Measurements from ENCODE around the gene ST6GALNAC3. TPM values are rescaled to one million over a fixed set of nuclear protein-coding genes. Genes with fewer than 3 reads are reported as not detected.

Gene ST6GALNAC3
- total RNA-seq, 1 experiment from 2014 or later, result 2.2 TPM

- intact Hi-C loops (cut with micrococcal nuclease), result no loop called here
- Histone ChIP-seq H3K36me3 (ENCODE audit: control insufficient read depth in 1 of 2, insufficient read depth in 2 of 2, low read length in 2 of 2) (no peaks in the 10 kb centered on the region), H3K27me3 (ENCODE audit: insufficient read depth, low read length) (no peaks in the 10 kb centered on the region), H4K20me1 (ENCODE audit: insufficient read depth) (no peaks in the 10 kb centered on the region), H3K9me3 (ENCODE audit: control insufficient read depth in 1 of 2, insufficient read depth in 1 of 2, low read depth in 1 of 2, low read length in 2 of 2) (no peaks in the 10 kb centered on the region), H3K9me2 (ENCODE audit: insufficient read depth) (no peaks in the 10 kb centered on the region), H3K4me1 (ENCODE audit: control insufficient read depth in 1 of 2, insufficient read depth in 2 of 2, low read length in 2 of 2) (0 out of 4 replicates have a peak, but pooled peaks cover 0 to 3% of the 10 kb centered on the region in 2 experiments), H3K4me2 (ENCODE audit: low read length) (no peak overlapping the region), H3K4me3 (replicated peaks in 1 of 2; ENCODE audit: low read depth in 1 of 2, low read length in 2 of 2) (no peak overlapping the region), H3K9ac (ENCODE audit: low read length) (no peak overlapping the region), H3K79me2 (ENCODE audit: insufficient read depth, low read length) (no peaks in the 10 kb centered on the region), H2AFZ (ENCODE audit: low read depth, low read length, poor library complexity, severe bottlenecking) (no peak overlapping the region), H3K27ac (ENCODE audit: low read depth, low read length) (no peak overlapping the region)
- POLR2A ChIA-PET, result no interaction called here
- TF ChIP-seq SIN3A (IDR thresholded peaks at IDR 0.05; ENCODE audit: low read depth) (no peak), REST (IDR thresholded peaks at IDR 0.05; ENCODE audit: low read depth) (no peak), TCF7L2 (IDR thresholded peaks at IDR 0.05; ENCODE audit: borderline replicate concordance, extremely low read depth, insufficient read depth, insufficient read length) (no peak)
- CTCF ChIA-PET, result no interaction called here
- DNase-seq (ENCODE audit: low read depth, low spot score) (no peak), ATAC-seq (no peak)
- BruUV-seq (replicated peaks), result no TSS peak
- RAD21 ChIA-PET (ENCODE audit: low non-redundant PET in 1 of 2, low total read pairs in 2 of 2, uncharacterized antibody in 2 of 2, unreplicated experiment in 2 of 2), result no interaction called here
Measured at GRCh38 chr1:76137746-76138145, 63.2 kb downstream of the ST6GALNAC3 start.

GRCh38 chr1:76138217-76138616, 63.7 kb downstream of the ST6GALNAC3 start:
- no peaks in the 10 kb centered on the region for H4K20me1 ChIP-seq (ENCODE audit: insufficient read depth)
- no peaks in the 10 kb centered on the region for H3K9me3 ChIP-seq (ENCODE audit: control insufficient read depth in 1 of 2, insufficient read depth in 1 of 2, low read depth in 1 of 2, low read length in 2 of 2)
- DNase-seq (ENCODE audit: low read depth, low spot score), result no peak
- ChIA-PET CTCF (no interaction called here), POLR2A (no interaction called here), RAD21 (ENCODE audit: low non-redundant PET in 1 of 2, low total read pairs in 2 of 2, uncharacterized antibody in 2 of 2, unreplicated experiment in 2 of 2) (no interaction called here)
- TF ChIP-seq ATF3 (IDR thresholded peaks at IDR 0.05), result no peak
- TF ChIP-seq FOSL1 (IDR thresholded peaks at IDR 0.05; ENCODE audit: low read depth), result no peak
- no peak for TF ChIP-seq CEBPB (IDR thresholded peaks at IDR 0.05; ENCODE audit: low read depth)
- no peak for TF ChIP-seq ELF1 (IDR thresholded peaks at IDR 0.05; ENCODE audit: borderline replicate concordance, low read depth)
- no peak for TF ChIP-seq REST (IDR thresholded peaks at IDR 0.05; ENCODE audit: low read depth)
- no peak for TF ChIP-seq ZFX (IDR thresholded peaks at IDR 0.05)
- no peak overlapping the region for H3K4me2 ChIP-seq (ENCODE audit: low read length)
- no TSS peak for BruUV-seq (replicated peaks)
- H3K9me2 ChIP-seq (ENCODE audit: insufficient read depth), result no peaks in the 10 kb centered on the region
- H3K79me2 ChIP-seq (ENCODE audit: insufficient read depth, low read length), result no peaks in the 10 kb centered on the region
- no peak for ATAC-seq
- H3K4me3 ChIP-seq (replicated peaks in 1 of 2; ENCODE audit: low read depth in 1 of 2, low read length in 2 of 2), result no peak overlapping the region
- intact Hi-C loops (cut with micrococcal nuclease), result no loop called here
- 0 out of 4 replicates have a peak, but pooled peaks cover 0 to 3% of the 10 kb centered on the region in 2 experiments for H3K4me1 ChIP-seq (ENCODE audit: control insufficient read depth in 1 of 2, insufficient read depth in 2 of 2, low read length in 2 of 2)
- H3K27me3 ChIP-seq (ENCODE audit: insufficient read depth, low read length), result no peaks in the 10 kb centered on the region
- no peak overlapping the region for H3K9ac ChIP-seq (ENCODE audit: low read length)
- H2AFZ ChIP-seq (ENCODE audit: low read depth, low read length, poor library complexity, severe bottlenecking), result no peak overlapping the region
- H3K36me3 ChIP-seq (ENCODE audit: control insufficient read depth in 1 of 2, insufficient read depth in 2 of 2, low read length in 2 of 2), result no peaks in the 10 kb centered on the region
- H3K27ac ChIP-seq (ENCODE audit: low read depth, low read length), result no peak overlapping the region

All from HCT116 (cell line).